DMS153 (cell line): ENCODE results near the gene DMAC2L.

ENCODE experiments used
- DNase-seq: peaks from one replicate; lab custom pipeline; 2025; lab: John Stamatoyannopoulos, UW

Gene DMAC2L

GRCh38 chr14:50321009-50321660 lies 9.0 kb downstream of the DMAC2L start:
- DNase-seq: peak; percentile 73

GRCh38 chr14:50331596-50331995 lies 19.5 kb downstream of the DMAC2L start:
- DNase-seq: no peak

GRCh38 chr14:50333014-50333509 lies 20.9 kb downstream of the DMAC2L start:
- no peak for DNase-seq

- peak; percentile 7 for DNase-seq
Measured at GRCh38 chr14:50334211-50334610, 22.1 kb downstream of the DMAC2L start.

GRCh38 chr14:50335389-50335788 lies 23.3 kb downstream of the DMAC2L start:
- DNase-seq: peak; percentile 81

GRCh38 chr14:50335989-50336824 lies 24.1 kb downstream of the DMAC2L start:
- no peak for DNase-seq

- no peak for DNase-seq
Measured at GRCh38 chr14:50338587-50338986, 26.5 kb downstream of the DMAC2L start.

GRCh38 chr14:50339178-50339804 lies 27.2 kb downstream of the DMAC2L start:
- peak; percentile 8 for DNase-seq

GRCh38 chr14:50340045-50340444 lies 27.9 kb downstream of the DMAC2L start:
- no peak for DNase-seq

GRCh38 chr14:50340963-50341362 lies 28.8 kb downstream of the DMAC2L start:
- no peak for DNase-seq

GRCh38 chr14:50342221-50343078 lies 30.3 kb downstream of the DMAC2L start:
- DNase-seq: peak; percentile 25

GRCh38 chr14:50343434-50343833 lies 31.3 kb downstream of the DMAC2L start:
- DNase-seq: no peak

GRCh38 chr14:50344116-50344775 lies 32.1 kb downstream of the DMAC2L start:
- no peak for DNase-seq

GRCh38 chr14:50344876-50345563 lies 32.9 kb downstream of the DMAC2L start:
- DNase-seq: no peak

- DNase-seq: no peak
Measured at GRCh38 chr14:50345846-50346422, 33.8 kb downstream of the DMAC2L start.

GRCh38 chr14:50347521-50347920 lies 35.4 kb downstream of the DMAC2L start:
- DNase-seq: no peak

GRCh38 chr14:50348933-50349332 lies 36.8 kb downstream of the DMAC2L start:
- no peak for DNase-seq

GRCh38 chr14:50350975-50351374 lies 38.9 kb downstream of the DMAC2L start:
- no peak for DNase-seq

- no peak for DNase-seq
Measured at GRCh38 chr14:50352584-50352983, 40.5 kb downstream of the DMAC2L start.

- DNase-seq: no peak
Measured at GRCh38 chr14:50353126-50353525, 41.0 kb downstream of the DMAC2L start.
